HEK293 (cell line): ENCODE data around the gene DSC2.

ENCODE experiments used
- CTCF ChIA-PET: fragments of 350-600 bp; formaldehyde crosslinking; extraction: SDS; loops from one replicate; lab custom pipeline; 2021; ENCODE audit warnings: antibody characterized with exemption; lab: Yijun Ruan, JAX
- POLR2A ChIA-PET: fragments of 300-600 bp; formaldehyde crosslinking; extraction: SDS; loops from one replicate; lab custom pipeline; 2020; ENCODE audit warnings: antibody characterized with exemption, inconsistent platforms; lab: Yijun Ruan, JAX
- H3K27ac ChIP-seq: fragments of 200-500 bp; sonication (Bioruptor generic); 2 replicates; pipeline ENCODE4 v1.5.1; 2014; ENCODE audit warnings: low read depth, low read length, control low read depth, inconsistent platforms; ENCODE audit errors: extremely low read depth
- H3K36me3 ChIP-seq, 2 experiments: fragments of 200-500 bp in 1 of 2; sonication (Bioruptor generic) in 1 of 2; 1 replicate in 1 of 2; 2 replicates in 1 of 2; pipeline ENCODE4 v1.5.1; 2014 to 2017; ENCODE audit warnings: inconsistent platforms in 2 of 2, low read length in 2 of 2; ENCODE audit not compliant: control insufficient read depth in 2 of 2, insufficient read depth in 1 of 2
- H3K4me1 ChIP-seq: fragments of 200-500 bp; sonication (Bioruptor generic); 2 replicates; pipeline ENCODE4 v1.5.1; 2014; ENCODE audit warnings: mild to moderate bottlenecking, low read length, inconsistent platforms; ENCODE audit not compliant: control insufficient read depth, insufficient read depth
- H3K4me3 ChIP-seq: 2 replicates; pipeline ENCODE4 v1.5.1; 2011; ENCODE audit warnings: low read depth, mild to moderate bottlenecking, control low read depth, low read length, moderate library complexity
- H3K9me3 ChIP-seq: fragments of 200-500 bp; sonication (Bioruptor generic); 2 replicates; pipeline ENCODE4 v1.5.1; 2014; ENCODE audit warnings: low read depth, low read length, inconsistent platforms; ENCODE audit not compliant: control insufficient read depth, insufficient read depth
- ATF2 ChIP-seq: fragments of 450-650 bp; formaldehyde crosslinking; IDR thresholded peaks from 2 replicates; pipeline ENCODE4 v1.5.1; 2016; ENCODE audit warnings: missing biosample characterization, missing genetic modification characterization, low read depth
- GLIS2 ChIP-seq: fragments of 450-650 bp; formaldehyde crosslinking; IDR thresholded peaks from 2 replicates; pipeline ENCODE4 v1.5.1; 2016; ENCODE audit warnings: missing biosample characterization, missing genetic modification characterization
- HOXC10 ChIP-seq: sonication (generic); formaldehyde crosslinking; IDR thresholded peaks from 2 replicates; pipeline ENCODE4 v1.8.1; 2023; ENCODE audit warnings: mild to moderate bottlenecking, missing genetic modification reagents
- INSM2 ChIP-seq: fragments of 450-650 bp; formaldehyde crosslinking; IDR thresholded peaks from 2 replicates; pipeline ENCODE4 v1.5.1; 2016; ENCODE audit warnings: missing biosample characterization, missing genetic modification characterization
- KLF10 ChIP-seq: fragments of 450-650 bp; IDR thresholded peaks from 2 replicates; pipeline ENCODE4 v1.5.1; 2018; ENCODE audit warnings: missing biosample characterization, mild to moderate bottlenecking, missing genetic modification characterization
- PBX3 ChIP-seq: sonication (generic); formaldehyde crosslinking; IDR thresholded peaks from 2 replicates; pipeline ENCODE4 v1.8.1; 2022; ENCODE audit warnings: mild to moderate bottlenecking, moderate library complexity, missing genetic modification reagents
- RBAK ChIP-seq: fragments of 450-650 bp; formaldehyde crosslinking; IDR thresholded peaks from 2 replicates; pipeline ENCODE4 v1.5.1; 2016; ENCODE audit warnings: missing biosample characterization, missing genetic modification characterization
- TRIM28 ChIP-seq: IDR thresholded peaks from 2 replicates; pipeline ENCODE4 v1.6.1; 2011; ENCODE audit warnings: low read length, control low read depth, borderline replicate concordance
- ZBTB7A ChIP-seq: fragments of 450-650 bp; formaldehyde crosslinking; IDR thresholded peaks from 2 replicates; pipeline ENCODE4 v1.5.1; 2016; ENCODE audit warnings: low read depth, missing biosample characterization, missing genetic modification characterization
- ZBTB8A ChIP-seq: fragments of 450-650 bp; formaldehyde crosslinking; IDR thresholded peaks from 2 replicates; pipeline ENCODE4 v1.5.1; 2016; ENCODE audit warnings: missing biosample characterization, missing genetic modification characterization
- ZEB2 ChIP-seq: fragments of 450-650 bp; formaldehyde crosslinking; IDR thresholded peaks from 2 replicates; pipeline ENCODE4 v1.5.1; 2016; ENCODE audit warnings: missing biosample characterization, missing genetic modification characterization
- ZNF10 ChIP-seq: fragments of 450-650 bp; formaldehyde crosslinking; IDR thresholded peaks from 2 replicates; pipeline ENCODE4 v1.5.1; 2017; ENCODE audit warnings: missing biosample characterization, missing genetic modification characterization
- ZNF16 ChIP-seq: fragments of 450-650 bp; formaldehyde crosslinking; IDR thresholded peaks from 2 replicates; pipeline ENCODE4 v1.5.1; 2016; ENCODE audit warnings: low read depth, missing biosample characterization, missing genetic modification characterization
- ZNF202 ChIP-seq: fragments of 450-650 bp; formaldehyde crosslinking; IDR thresholded peaks from 2 replicates; pipeline ENCODE4 v1.5.1; 2016; ENCODE audit warnings: missing biosample characterization, missing genetic modification characterization, borderline replicate concordance
- ZNF23 ChIP-seq: fragments of 450-650 bp; formaldehyde crosslinking; IDR thresholded peaks from 2 replicates; pipeline ENCODE4 v1.5.1; 2016; ENCODE audit warnings: missing biosample characterization, missing genetic modification characterization, borderline replicate concordance
- ZNF24 ChIP-seq: fragments of 450-650 bp; formaldehyde crosslinking; IDR thresholded peaks from 2 replicates; pipeline ENCODE4 v1.5.1; 2016; ENCODE audit warnings: missing biosample characterization, missing genetic modification characterization
- ZNF248 ChIP-seq: fragments of 450-650 bp; formaldehyde crosslinking; IDR thresholded peaks from 2 replicates; pipeline ENCODE4 v1.5.1; 2017; ENCODE audit warnings: missing biosample characterization, missing genetic modification characterization
- ZNF449 ChIP-seq: fragments of 450-650 bp; formaldehyde crosslinking; IDR thresholded peaks from 2 replicates; pipeline ENCODE4 v1.5.1; 2017; ENCODE audit warnings: missing biosample characterization, mild to moderate bottlenecking, missing genetic modification characterization, moderate library complexity
- ZNF501 ChIP-seq: fragments of 450-650 bp; formaldehyde crosslinking; IDR thresholded peaks from 2 replicates; pipeline ENCODE4 v1.5.1; 2016; ENCODE audit warnings: missing biosample characterization, missing genetic modification characterization
- ZNF530 ChIP-seq: fragments of 450-650 bp; formaldehyde crosslinking; IDR thresholded peaks from 2 replicates; pipeline ENCODE4 v1.5.1; 2016; ENCODE audit warnings: low read depth, missing biosample characterization, missing genetic modification characterization
- ZNF558 ChIP-seq: fragments of 450-650 bp; formaldehyde crosslinking; IDR thresholded peaks from 2 replicates; pipeline ENCODE4 v1.5.1; 2016; ENCODE audit warnings: missing biosample characterization, missing genetic modification characterization
- ZNF596 ChIP-seq: fragments of 450-650 bp; IDR thresholded peaks from 2 replicates; pipeline ENCODE4 v1.5.0; 2018; ENCODE audit warnings: missing biosample characterization, mild to moderate bottlenecking, missing genetic modification characterization, moderate library complexity
- ZNF660 ChIP-seq: fragments of 450-650 bp; IDR thresholded peaks from 2 replicates; pipeline ENCODE4 v1.5.1; 2018; ENCODE audit warnings: missing biosample characterization, mild to moderate bottlenecking, missing genetic modification characterization
- ZNF776 ChIP-seq: fragments of 450-650 bp; formaldehyde crosslinking; IDR thresholded peaks from 2 replicates; pipeline ENCODE4 v1.5.0; 2017; ENCODE audit warnings: missing biosample characterization, missing genetic modification characterization, borderline replicate concordance
- ZNF785 ChIP-seq: fragments of 450-650 bp; formaldehyde crosslinking; IDR thresholded peaks from 2 replicates; pipeline ENCODE4 v1.5.1; 2016; ENCODE audit warnings: missing biosample characterization, missing genetic modification characterization
- TF ChIP-seq, protein P1 (sequence below): fragments of 450-650 bp; formaldehyde crosslinking; optimal IDR thresholded peaks from 2 replicates; pipeline ENCODE3; 2016; ENCODE audit warnings: missing biosample characterization, mild to moderate bottlenecking, missing genetic modification characterization

DSC2 gene

GRCh38 chr18:31103423-31103822, 1.2 kb upstream of the DSC2 start (continued):
- TF ChIP-seq ZNF24, result 0 out of 2 replicates have a peak, but pooled peaks have one; percentile 28
- TF ChIP-seq, all 188 proteins: peak for 12

GRCh38 chr18:31102941-31103340, 720 bp upstream of the DSC2 start:
- TF ChIP-seq KLF10, result no peak
- TF ChIP-seq ZNF660 (tag by site-specific recombination), result no peak
- no peak for TF ChIP-seq ZNF530
- TF ChIP-seq ZBTB8A (tag by site-specific recombination), result no peak
- TF ChIP-seq ZBTB7A (tag by site-specific recombination), result no peak
- no peak for TF ChIP-seq ZNF776
- no peak for TF ChIP-seq HOXC10
- no peak for TF ChIP-seq ZNF248 (tag by site-specific recombination)
- TF ChIP-seq ZNF501 (tag by site-specific recombination), result no peak
- no peak for TF ChIP-seq ZNF16
- CTCF ChIA-PET, result interaction anchor here (1.0 to 1.1 kb wide), 2 partner anchors 10 to 166 kb away, joined by 3 read pairs; no protein-coding TSS in a partner anchor
- Histone ChIP-seq H3K4me3 (no peak overlapping the region), H3K36me3 (no peaks in the 10 kb centered on the region), H3K27ac (no peak overlapping the region), H3K4me1 (peaks cover 6% of the 10 kb centered on the region), H3K9me3 (no peaks in the 10 kb centered on the region)
- POLR2A ChIA-PET, result interaction anchor here (2.6 kb wide), 1 partner anchor 61 kb away, joined by 9 read pairs; the partner anchor contains the start of gene DSC3

GRCh38 chr18:31101183-31102024, 817 bp downstream of the DSC2 start:
- H3K36me3 ChIP-seq, result no peaks in the 10 kb centered on the region
- POLR2A ChIA-PET, result interaction anchor here (0.5 to 1.3 kb wide), 3 partner anchors 62 to 242 kb away, joined by 3 to 6 read pairs (median 5); no protein-coding TSS in a partner anchor
- CTCF ChIA-PET, result interaction anchor here (0.7 to 0.9 kb wide), 2 partner anchors 14 to 36 kb away, joined by 4 to 5 read pairs; no protein-coding TSS in a partner anchor
- peak overlapping the region; percentile 88 for H3K27ac ChIP-seq
- H3K4me1 ChIP-seq, result peaks cover 6% of the 10 kb centered on the region
- H3K4me3 ChIP-seq, result peak overlapping the region; percentile 81
- no peaks in the 10 kb centered on the region for H3K9me3 ChIP-seq
- TF ChIP-seq HOXC10, result no peak
- TF ChIP-seq ZNF202 (tag by site-specific recombination), result no peak
- no peak for TF ChIP-seq ZNF10 (tag by site-specific recombination)
- TF ChIP-seq ZNF776, result no peak
- TF ChIP-seq ZNF23 (tag by site-specific recombination), result no peak
- TF ChIP-seq ZEB2 (tag by site-specific recombination), result no peak
- TF ChIP-seq, protein P1, sequence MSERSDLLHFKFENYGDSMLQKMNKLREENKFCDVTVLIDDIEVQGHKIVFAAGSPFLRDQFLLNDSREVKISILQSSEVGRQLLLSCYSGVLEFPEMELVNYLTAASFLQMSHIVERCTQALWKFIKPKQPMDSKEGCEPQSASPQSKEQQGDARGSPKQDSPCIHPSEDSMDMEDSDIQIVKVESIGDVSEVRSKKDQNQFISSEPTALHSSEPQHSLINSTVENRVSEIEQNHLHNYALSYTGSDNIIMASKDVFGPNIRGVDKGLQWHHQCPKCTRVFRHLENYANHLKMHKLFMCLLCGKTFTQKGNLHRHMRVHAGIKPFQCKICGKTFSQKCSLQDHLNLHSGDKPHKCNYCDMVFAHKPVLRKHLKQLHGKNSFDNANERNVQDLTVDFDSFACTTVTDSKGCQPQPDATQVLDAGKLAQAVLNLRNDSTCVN, result peak; percentile 84
- 0 out of 2 replicates have a peak, but pooled peaks have one; percentile 20 for TF ChIP-seq GLIS2
- no peak for TF ChIP-seq ZNF596
- TF ChIP-seq ATF2, result no peak
- no peak for TF ChIP-seq RBAK (tag by site-specific recombination)
- no peak for TF ChIP-seq TRIM28
- no peak for TF ChIP-seq INSM2 (tag by site-specific recombination)
- no peak for TF ChIP-seq KLF10
- no peak for TF ChIP-seq ZNF785 (tag by site-specific recombination)
- peak; percentile 63 for TF ChIP-seq PBX3 (CRISPR knock-in tag)
- TF ChIP-seq ZNF558, result no peak
- TF ChIP-seq ZNF449, result no peak
